OCI-LY7 (cell line): ENCODE data around the gene PFN1. TPM values are rescaled to one million over a fixed set of nuclear protein-coding genes. Genes with fewer than 3 reads are reported as not detected.

Experiments used
- BruUV-seq: library from RNA; stranded (reverse); fragments of 400-500 nt; replicated peaks from 2 replicates; lab custom pipeline; 2021; lab: Mats Ljungman, UMichigan
- CTCF ChIA-PET: fragments of 300-600 bp; sonication (Branson Sonifier 250); formaldehyde crosslinking; loops from one replicate; lab custom pipeline; 2022; ENCODE audit warnings: antibody characterized with exemption; ENCODE audit not compliant: unreplicated experiment; lab: Charles Lee
- POLR2A ChIA-PET: fragments of 300-600 bp; sonication (Branson Sonifier 250); formaldehyde crosslinking; loops from one replicate; lab custom pipeline; 2022; ENCODE audit warnings: antibody characterized with exemption; lab: Charles Lee
- DNase-seq: peaks from one replicate; pipeline ENCODE4 v3.0.0-alpha.2; 2015; ENCODE audit warnings: low spot score
- H2AFZ ChIP-seq: fragments of 200-600 bp; sonication (generic), shearing (Covaris generic); 2 replicates; pipeline ENCODE4 v1.6.1; 2014; ENCODE audit warnings: mild to moderate bottlenecking, antibody characterized with exemption, low read length, moderate library complexity
- H3K27ac ChIP-seq: fragments of 200-600 bp; sonication (generic); 2 replicates; pipeline ENCODE4 v1.5.1; 2014; ENCODE audit warnings: mixed run types, low read depth, mild to moderate bottlenecking, moderate library complexity, low read length, inconsistent platforms; ENCODE audit not compliant: poor library complexity, severe bottlenecking
- H3K36me3 ChIP-seq: fragments of 200-600 bp; sonication (generic); 2 replicates; pipeline ENCODE4 v1.6.1; 2014; ENCODE audit warnings: mild to moderate bottlenecking, antibody characterized with exemption, low read length, moderate library complexity, mixed read lengths; ENCODE audit not compliant: insufficient read depth
- H3K4me1 ChIP-seq: fragments of 200-600 bp; sonication (generic); 2 replicates; pipeline ENCODE4 v1.5.1; 2014; ENCODE audit warnings: mild to moderate bottlenecking, low read length; ENCODE audit not compliant: insufficient read depth, poor library complexity, severe bottlenecking
- H3K4me2 ChIP-seq: fragments of 200-600 bp; sonication (generic); 2 replicates; pipeline ENCODE4 v1.6.1; 2014; ENCODE audit warnings: mild to moderate bottlenecking, low read length
- H3K4me3 ChIP-seq: fragments of 200-600 bp; sonication (generic); 2 replicates; pipeline ENCODE4 v1.5.1; 2014; ENCODE audit warnings: mild to moderate bottlenecking, low read depth, low read length; ENCODE audit not compliant: poor library complexity, severe bottlenecking
- H3K79me2 ChIP-seq: fragments of 200-600 bp; sonication (generic); 2 replicates; pipeline ENCODE4 v1.6.1; 2016; ENCODE audit warnings: low read depth, mild to moderate bottlenecking, low read length, moderate library complexity, mixed read lengths; ENCODE audit not compliant: insufficient read depth
- H3K9me2 ChIP-seq: fragments of 200-600 bp; sonication (generic); 2 replicates; pipeline ENCODE4 v1.6.1; 2016; ENCODE audit warnings: mild to moderate bottlenecking, low read length, mixed read lengths; ENCODE audit not compliant: insufficient read depth
- H3K9me3 ChIP-seq: fragments of 200-600 bp; sonication (generic); 2 replicates; pipeline ENCODE4 v1.6.1; 2014; ENCODE audit warnings: mild to moderate bottlenecking, mixed run types, low read length, mixed read lengths
- H4K20me1 ChIP-seq: fragments of 200-600 bp; sonication (generic); 2 replicates; pipeline ENCODE4 v1.6.1; 2014; ENCODE audit warnings: mild to moderate bottlenecking, antibody characterized with exemption, low read length, moderate library complexity, mixed read lengths; ENCODE audit not compliant: insufficient read depth
- CTCF ChIP-seq: fragments of 200-600 bp; sonication (generic); conservative IDR thresholded peaks from 2 replicates; pipeline ENCODE4 v1.5.1; 2014; ENCODE audit warnings: mild to moderate bottlenecking, antibody characterized with exemption, low read length, moderate library complexity, mixed read lengths
- EZH2phosphoT487 ChIP-seq: fragments of 200-600 bp; sonication (generic); IDR thresholded peaks from 2 replicates; pipeline ENCODE4 v1.6.1; 2018; ENCODE audit warnings: low read depth, borderline replicate concordance, mild to moderate bottlenecking, mixed run types, antibody characterized with exemption, low read length, moderate library complexity, mixed read lengths
- intact Hi-C: fragments of 100-400 bp; cut with micrococcal nuclease; formaldehyde crosslinking; loops from one replicate; pipeline ENCODE4 v1.10.0; 2022; ENCODE audit not compliant: unreplicated experiment
- total RNA-seq, 2 experiments: library from RNA; depleted of rRNA in 1 of 2; stranded (reverse); fragments of >200 nt in 1 of 2; shearing (Covaris generic) in 1 of 2; gene quantifications; 2 replicates each; pipeline ENCODE4 v1.2.3, GENCODE V29; 2014 to 2022

PFN1 gene
- total RNA-seq, 2 experiments from 2014 or later = 1,053 TPM

GRCh38 chr17:4974115-4974670, 25.9 kb upstream of the PFN1 start:
- Histone ChIP-seq H3K27ac (no peak overlapping the region), H3K4me2 (no peak overlapping the region), H3K4me3 (no peak overlapping the region), H3K9me3 (no peaks in the 10 kb centered on the region), H4K20me1 (no peaks in the 10 kb centered on the region), H3K9me2 (no peaks in the 10 kb centered on the region), H2AFZ (no peak overlapping the region), H3K4me1 (peaks cover 9% of the 10 kb centered on the region), H3K36me3 (peaks cover 50% of the 10 kb centered on the region), H3K79me2 (no peaks in the 10 kb centered on the region)
- DNase-seq = no peak
- no peak for TF ChIP-seq EZH2phosphoT487
- TF ChIP-seq CTCF = no peak
- BruUV-seq = no TSS peak
- intact Hi-C loops = no loop called here
- CTCF ChIA-PET = no interaction called here
- POLR2A ChIA-PET = interaction anchor here (0.5 kb wide), 1 partner anchor 21 kb away, joined by 3 read pairs; no protein-coding TSS in a partner anchor

- peaks cover 44% of the 10 kb centered on the region for H3K36me3 ChIP-seq
- no peaks in the 10 kb centered on the region for H3K9me3 ChIP-seq
- TF ChIP-seq CTCF (no peak), EZH2phosphoT487 (no peak)
- peaks cover 3% of the 10 kb centered on the region; the same call in 1 of the 2 replicates for H3K79me2 ChIP-seq
- BruUV-seq = no TSS peak
- intact Hi-C loops = no loop called here
- CTCF ChIA-PET = no interaction called here
- no peak overlapping the region for H3K4me3 ChIP-seq
- H3K4me2 ChIP-seq = no peak overlapping the region
- peaks cover 10% of the 10 kb centered on the region for H3K4me1 ChIP-seq
- DNase-seq = no peak
- no peak overlapping the region for H3K27ac ChIP-seq
- POLR2A ChIA-PET = interaction anchor here (0.5 kb wide), 1 partner anchor 21 kb away, joined by 3 read pairs; no protein-coding TSS in a partner anchor
- no peaks in the 10 kb centered on the region for H3K9me2 ChIP-seq
- no peaks in the 10 kb centered on the region for H4K20me1 ChIP-seq
- no peak overlapping the region for H2AFZ ChIP-seq
Measured at GRCh38 chr17:4973256-4974114, 25.2 kb upstream of the PFN1 start.
